NCI-H1694 (cell line): ENCODE results near the gene CABP4.

Source experiments
- DNase-seq: peaks from one replicate; lab custom pipeline; 2025; lab: John Stamatoyannopoulos, UW

The CABP4 gene

DNA sequence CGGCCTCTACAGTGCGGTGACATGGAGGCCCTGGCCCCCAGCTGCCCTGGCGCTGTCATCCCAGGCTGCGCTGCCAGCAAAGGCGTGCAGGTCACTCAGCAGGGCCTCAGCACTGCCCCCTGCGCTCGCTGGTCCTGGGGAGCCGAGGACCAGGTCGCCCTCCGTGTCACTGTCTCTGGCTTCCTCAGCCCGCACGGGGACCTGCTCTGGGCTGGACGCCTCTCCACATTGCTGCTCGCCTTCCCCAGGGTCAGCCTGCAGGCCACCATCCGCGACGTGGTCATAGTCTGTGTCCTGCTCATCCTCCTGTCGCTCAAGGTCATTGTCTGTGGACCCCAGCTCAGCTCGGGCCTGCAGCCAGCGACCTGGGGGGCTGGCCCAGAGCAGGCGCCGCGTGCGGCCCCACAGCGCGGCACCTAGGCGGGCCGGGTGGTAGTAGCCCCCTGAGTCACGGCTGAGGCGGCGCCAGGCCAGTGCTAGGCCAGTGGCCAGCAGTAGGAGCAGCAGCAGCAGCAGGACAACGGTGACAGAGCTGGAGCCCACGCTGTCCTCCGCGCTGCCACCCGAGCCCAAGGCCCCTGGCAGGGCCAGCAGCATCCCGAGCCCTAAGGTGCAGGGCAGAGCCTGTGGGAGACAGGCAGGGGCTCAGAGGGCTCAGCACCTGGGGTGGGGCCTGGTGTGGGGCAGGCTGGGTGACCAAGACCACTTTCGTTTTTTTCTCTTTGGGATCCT is 19.3 kb upstream of the CABP4 start:
- DNase-seq = no peak

DNA sequence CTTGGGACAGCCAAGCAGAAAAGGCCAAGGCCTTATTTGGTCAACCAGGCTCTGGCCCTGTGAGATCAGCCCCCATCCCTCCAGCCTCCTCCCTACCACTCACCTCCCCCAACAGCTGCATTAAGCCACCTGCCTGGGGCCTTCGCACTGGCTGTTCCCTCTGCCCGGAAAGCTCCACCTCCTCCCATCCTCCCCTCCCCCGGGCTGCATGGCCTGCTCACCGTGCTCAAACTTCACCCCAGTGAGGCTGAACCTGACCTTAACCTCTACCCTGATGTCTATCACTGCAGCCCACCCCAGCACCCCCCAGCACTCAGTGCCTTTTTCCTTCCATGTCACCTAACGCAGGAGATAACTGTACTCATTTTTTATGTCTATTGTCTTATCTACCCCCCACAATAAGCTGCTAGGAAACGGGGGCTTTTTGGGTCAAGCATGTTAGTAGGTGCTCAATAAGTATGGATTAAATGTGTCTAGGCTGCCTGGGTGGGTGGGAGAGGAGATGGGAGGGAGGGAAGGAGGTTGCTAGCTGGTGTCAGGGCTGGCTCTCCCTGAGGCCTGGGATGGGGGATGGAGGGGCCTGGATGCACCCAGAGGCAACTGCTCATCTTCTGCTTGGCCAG is 18.6 kb upstream of the CABP4 start:
- DNase-seq = no peak

DNA sequence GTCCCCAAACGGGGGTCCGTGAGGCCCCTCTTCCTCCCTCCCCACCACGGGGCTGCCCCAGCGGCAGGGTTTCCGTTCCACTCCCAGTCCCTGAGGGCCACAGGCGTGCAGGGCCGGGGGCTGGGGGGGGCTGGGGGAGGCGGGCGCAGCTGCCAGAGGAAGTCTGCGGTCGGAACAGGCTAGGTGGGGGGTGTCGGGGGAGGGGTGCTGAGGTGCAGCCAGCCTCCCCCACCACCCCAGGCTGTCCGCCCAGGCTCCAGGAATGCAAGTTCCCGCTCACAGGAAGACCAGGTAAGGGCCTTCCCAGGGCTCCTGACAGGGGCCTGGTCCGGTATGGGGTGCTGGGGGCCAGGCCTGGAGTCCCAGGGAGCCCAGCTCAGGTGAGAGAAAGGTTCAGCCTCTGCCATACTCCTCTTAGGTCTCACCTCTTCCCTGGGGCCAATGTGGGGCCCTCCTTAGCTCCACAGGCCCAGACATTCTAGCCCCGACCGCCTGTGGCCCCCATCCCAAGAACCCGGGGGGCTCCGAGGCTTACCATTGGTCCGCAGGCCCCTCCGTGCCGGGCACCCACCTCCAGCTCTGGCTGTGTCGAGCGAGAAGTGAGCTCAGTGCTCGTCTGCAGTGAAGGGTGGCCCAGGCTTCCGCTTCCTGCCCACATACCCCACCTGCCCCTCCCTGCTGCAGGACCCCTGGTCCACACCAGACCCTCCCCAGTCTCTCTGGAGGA is 17.9 kb upstream of the CABP4 start, which contains the start of gene PTPRCAP:
TSS of gene PTPRCAP (minus strand) at position 601 of the 727 bp plus-strand sequence. CDS start at position 538, 63 bp downstream.
- DNase-seq = no peak

DNA sequence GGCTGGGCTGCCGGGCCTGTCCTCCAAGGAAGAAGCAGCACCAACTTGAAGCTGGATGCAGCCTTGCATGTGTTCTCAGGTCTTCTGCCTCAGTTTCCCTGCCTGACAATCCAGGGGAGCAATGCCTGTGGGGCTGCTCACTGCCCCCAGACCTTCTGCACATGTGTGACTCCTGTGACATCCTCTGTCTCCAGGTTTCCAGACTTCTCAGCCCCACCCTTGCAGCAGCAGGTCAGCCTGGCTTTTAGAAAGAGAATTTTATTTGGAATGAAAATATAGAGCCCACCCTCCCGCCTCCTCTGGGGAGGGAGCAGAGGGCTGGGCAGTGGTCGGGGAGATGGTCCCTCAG is 17.4 kb upstream of the CABP4 start:
- DNase-seq = no peak

- no peak for DNase-seq
Observed at GRCh38 chr11:67438158-67438902, 16.8 kb upstream of the CABP4 start.

- DNase-seq = no peak
Observed at GRCh38 chr11:67439321-67440228, 15.6 kb upstream of the CABP4 start.

GRCh38 chr11:67440229-67441097 is 14.7 kb upstream of the CABP4 start:
- DNase-seq = no peak

DNA sequence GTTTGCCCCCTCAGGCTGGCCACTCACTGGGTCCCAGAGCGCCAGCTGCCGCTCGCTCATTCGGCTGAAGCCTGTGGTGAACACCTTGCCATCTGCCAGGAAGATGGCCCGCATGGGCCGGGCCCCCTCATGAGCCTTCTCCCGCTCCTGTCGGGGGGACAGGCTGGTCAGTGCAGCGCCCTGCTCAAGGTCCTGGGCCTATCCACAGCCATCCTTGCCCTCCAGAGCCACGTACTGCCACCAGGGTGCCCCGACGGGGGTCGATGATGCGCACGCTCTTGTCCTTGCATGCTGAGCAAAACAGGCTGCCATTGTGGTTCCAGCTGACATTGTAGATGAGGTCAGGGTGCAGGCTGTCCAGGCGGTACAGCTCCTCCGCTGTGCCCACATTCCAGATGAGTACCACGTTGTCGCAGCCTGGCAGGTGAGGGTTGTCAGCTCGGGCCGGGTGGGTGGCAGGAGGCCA is 14.0 kb upstream of the CABP4 start:
- DNase-seq = no peak

DNA sequence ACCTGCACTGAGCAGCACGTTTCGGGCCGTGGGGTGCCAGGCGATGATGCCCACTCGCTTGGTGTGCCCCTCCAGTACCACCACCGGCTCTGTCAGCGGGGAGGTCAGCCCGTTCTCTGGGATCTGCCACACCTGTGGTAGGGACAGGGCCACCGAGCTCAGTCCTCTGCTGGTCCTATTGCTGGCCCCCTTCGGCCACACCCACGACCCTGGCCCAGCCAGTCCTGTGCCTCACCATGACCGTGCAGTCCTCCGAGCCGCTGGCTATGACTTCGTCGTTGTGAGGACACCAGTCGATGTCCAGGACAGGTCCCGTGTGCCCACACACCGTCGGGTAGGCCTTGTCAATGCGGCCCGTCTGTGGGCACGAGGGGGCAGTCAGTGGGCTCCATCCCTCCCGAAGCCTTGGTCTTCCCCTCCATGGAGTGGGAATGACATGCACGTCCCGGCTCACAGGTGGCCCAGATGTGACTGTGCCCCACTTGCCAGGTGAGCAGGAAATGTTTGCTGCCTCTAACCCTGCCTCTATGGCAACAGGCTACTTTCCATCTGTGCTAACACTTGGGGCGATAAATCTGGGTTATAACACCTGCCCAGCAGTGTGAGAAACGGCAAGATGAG is 13.3 kb upstream of the CABP4 start:
- DNase-seq = no peak

GRCh38 chr11:67442504-67443404 is 12.4 kb upstream of the CABP4 start:
- DNase-seq = no peak

DNA sequence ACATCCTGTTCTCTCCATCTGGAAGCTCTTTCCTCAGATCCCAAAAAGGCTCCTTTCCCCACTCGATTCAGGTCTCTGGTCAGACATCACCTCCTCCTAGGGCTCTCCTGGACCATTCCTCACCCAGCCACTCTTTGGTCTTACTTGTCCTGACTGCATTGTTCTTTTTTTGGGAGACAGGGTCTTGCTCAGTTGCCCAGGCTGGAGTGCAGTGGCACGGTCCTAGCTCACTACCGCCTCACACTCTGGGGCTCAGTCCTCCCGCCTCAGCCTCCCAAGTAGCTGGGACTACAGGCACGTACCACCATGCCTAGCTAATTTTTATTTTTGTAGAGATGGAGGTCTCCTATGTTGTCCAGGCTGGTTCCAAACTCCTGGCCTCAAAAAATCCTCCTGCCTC is 9.6 kb upstream of the CABP4 start:
- DNase-seq = no peak

DNA sequence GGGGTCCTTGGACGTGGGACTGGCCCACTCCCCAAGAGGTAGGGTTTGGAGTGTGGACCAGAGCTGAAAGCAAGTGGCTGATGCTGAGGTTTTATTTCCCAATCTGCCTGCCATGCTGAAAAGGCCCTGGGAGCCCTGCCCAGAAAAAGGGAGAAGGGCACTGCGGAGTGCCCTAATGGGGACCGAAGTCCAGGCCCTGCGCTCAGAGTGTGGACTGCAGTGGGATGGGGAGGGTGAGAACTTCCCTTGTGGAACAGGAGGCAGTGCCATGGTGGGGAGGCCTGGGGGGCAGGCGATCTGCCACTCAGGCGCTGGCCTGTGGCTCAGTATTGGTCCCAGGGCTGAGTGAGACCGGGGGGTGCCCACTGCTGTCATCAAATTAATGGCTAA is 6.9 kb upstream of the CABP4 start:
- no peak for DNase-seq

- DNase-seq = no peak
Observed at GRCh38 chr11:67449116-67449844, 5.9 kb upstream of the CABP4 start.

DNA sequence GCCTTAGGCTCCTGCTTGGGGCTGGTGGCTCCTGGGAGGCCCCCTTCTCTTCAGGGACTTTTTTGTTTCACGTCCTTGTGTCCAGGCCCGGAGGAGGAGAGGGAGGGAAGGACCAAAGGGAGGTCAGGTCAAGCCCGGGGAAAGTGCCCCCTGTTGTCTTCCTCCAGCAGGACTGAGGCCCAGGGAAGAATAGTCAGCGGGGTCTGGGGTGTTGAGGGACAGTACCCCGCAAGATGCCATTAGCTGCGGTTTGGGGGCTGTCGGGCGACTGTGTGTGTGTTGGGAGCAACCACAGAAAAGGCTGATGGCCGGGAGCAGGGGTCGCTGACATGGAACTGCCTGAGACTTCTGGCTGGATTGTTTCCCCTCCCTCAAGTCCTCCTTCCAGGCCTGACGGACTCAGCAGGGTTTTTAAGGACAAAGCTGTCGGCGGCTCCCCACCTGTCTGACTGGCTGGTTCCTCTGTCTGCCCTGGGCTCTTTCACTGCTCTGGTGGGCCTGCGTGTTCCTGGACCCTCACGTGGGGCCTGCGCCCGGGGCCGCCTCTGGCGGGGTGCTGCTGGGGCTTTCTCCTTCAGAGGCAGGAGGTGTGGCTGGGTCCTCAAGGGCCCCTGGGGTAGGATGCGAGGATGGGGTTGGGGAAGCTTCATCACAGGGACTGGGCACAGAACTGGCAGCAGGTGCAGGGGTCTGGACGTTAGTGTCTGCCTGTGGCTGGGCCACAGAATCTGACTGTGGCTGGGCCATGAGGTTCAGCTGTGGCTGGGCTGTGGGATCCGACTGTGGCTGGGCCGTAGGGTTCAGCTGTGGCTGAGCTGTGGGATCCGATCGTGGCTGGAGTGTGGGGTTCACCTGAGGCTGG is 4.1 kb upstream of the CABP4 start:
- no peak for DNase-seq

DNA sequence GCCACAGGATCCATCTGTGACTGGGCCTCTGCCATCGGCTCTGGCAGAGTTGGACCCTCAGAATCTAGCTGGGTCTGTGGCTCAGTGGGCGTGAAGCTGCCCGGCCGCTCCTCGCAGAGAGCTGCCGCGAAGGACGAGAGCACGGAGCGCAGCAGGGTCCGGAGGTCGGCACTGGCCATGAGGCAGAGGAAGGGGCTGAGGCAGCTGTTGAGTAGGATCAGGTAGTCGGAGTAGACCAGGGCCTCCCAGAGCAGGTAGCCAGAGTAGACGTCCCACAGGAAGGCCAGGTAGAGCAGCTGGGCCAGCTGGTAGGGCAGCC is 3.5 kb upstream of the CABP4 start:
- no peak for DNase-seq

DNA sequence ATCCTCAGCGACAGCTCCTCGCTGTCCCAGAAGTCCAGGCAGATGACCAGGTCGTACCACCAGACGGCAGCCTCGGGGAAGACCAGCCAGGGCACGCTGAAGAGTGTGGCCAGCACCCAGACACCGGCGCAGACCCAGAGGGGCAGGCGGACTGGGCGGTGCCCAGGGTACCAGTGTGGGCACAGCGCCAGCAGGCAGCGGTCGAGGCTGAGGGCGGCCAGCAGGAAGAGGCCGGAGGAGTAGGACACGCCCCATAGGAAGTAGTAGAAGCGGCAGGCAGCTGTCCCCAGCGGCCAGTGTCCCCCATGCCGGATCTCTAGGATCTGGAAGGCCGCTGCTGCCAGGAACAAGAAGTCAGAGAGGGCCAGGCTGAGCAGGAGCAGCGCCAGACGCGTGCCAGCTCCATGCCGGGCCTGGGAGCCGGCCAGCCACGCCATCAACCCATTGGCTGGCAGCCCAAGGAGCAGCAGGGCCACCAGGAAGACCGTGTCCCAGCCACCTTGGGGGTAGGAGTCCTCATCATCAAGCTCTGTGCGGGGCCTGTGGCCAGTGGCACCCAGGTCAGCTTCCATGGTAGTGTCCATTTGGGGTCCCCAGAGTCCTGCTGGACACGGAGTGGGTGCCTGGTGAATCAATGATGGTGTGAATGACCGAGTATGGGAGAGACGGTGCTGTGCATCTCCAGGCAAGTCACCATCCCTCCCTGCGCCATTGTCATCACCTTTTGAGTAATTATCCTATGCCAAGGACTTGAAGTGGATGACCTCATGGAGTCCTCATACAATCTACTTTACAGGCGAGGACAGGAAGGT is 2.8 kb upstream of the CABP4 start, which contains the start of gene GPR152:
TSS of gene GPR152 (minus strand) at position 589 of the 812 bp plus-strand sequence. CDS start at position 584, 5 bp downstream.
- DNase-seq = no peak
